ENCODE results near the gene APC2. TPM values are rescaled to one million over a fixed set of nuclear protein-coding genes. Genes with fewer than 3 reads are reported as not detected.

APC2 gene
- total RNA-seq, 2 donors from 2014 or later, result 0.38 to 0.57 TPM

- Mint-ChIP-seq H3K9me3 (peaks cover 5% of the 10 kb centered on the region), H3K4me3 (peak overlapping the region; percentile 75), H3K4me1 (peaks cover 3% of the 10 kb centered on the region), H3K27me3 (ENCODE audit: insufficient read depth) (peaks cover 63% of the 10 kb centered on the region), H3K27ac (peak overlapping the region; percentile 98), H3K36me3 (ENCODE audit: low read depth) (peaks cover 5% of the 10 kb centered on the region)
- Histone ChIP-seq H3K36me3 (ENCODE audit: control insufficient read depth, insufficient read depth, low read length) (no peaks in the 10 kb centered on the region), H3K27ac (ENCODE audit: low read depth, low read length) (peak overlapping the region; percentile 68), H3K9ac (ENCODE audit: extremely low read depth, low read length, poor library complexity, severe bottlenecking) (no peak overlapping the region), H3K27me3 (ENCODE audit: control insufficient read depth, insufficient read depth, low read length, poor library complexity, severe bottlenecking) (peaks cover 34% of the 10 kb centered on the region), H3K9me3 (ENCODE audit: control insufficient read depth, low read length) (no peaks in the 10 kb centered on the region), H3K4me1 (ENCODE audit: control insufficient read depth, insufficient read depth, low read length) (peaks cover 7% of the 10 kb centered on the region), H3K4me3 (ENCODE audit: low read length) (peak overlapping the region; percentile 83)
- peak; percentile 99 for DNase-seq
- TF ChIP-seq, protein P1, sequence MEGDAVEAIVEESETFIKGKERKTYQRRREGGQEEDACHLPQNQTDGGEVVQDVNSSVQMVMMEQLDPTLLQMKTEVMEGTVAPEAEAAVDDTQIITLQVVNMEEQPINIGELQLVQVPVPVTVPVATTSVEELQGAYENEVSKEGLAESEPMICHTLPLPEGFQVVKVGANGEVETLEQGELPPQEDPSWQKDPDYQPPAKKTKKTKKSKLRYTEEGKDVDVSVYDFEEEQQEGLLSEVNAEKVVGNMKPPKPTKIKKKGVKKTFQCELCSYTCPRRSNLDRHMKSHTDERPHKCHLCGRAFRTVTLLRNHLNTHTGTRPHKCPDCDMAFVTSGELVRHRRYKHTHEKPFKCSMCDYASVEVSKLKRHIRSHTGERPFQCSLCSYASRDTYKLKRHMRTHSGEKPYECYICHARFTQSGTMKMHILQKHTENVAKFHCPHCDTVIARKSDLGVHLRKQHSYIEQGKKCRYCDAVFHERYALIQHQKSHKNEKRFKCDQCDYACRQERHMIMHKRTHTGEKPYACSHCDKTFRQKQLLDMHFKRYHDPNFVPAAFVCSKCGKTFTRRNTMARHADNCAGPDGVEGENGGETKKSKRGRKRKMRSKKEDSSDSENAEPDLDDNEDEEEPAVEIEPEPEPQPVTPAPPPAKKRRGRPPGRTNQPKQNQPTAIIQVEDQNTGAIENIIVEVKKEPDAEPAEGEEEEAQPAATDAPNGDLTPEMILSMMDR (conservative IDR thresholded peaks at IDR 0.05), result no peak
- WGBS, 2 experiments (ENCODE audit: insufficient coverage in 1 of 2, insufficient read length in 1 of 2), result 1 to 2% methylated on average over 24 to 44 of the region's 46 CpGs
Observed at GRCh38 chr19:1507763-1508506, 58.0 kb downstream of the APC2 start.

DNA sequence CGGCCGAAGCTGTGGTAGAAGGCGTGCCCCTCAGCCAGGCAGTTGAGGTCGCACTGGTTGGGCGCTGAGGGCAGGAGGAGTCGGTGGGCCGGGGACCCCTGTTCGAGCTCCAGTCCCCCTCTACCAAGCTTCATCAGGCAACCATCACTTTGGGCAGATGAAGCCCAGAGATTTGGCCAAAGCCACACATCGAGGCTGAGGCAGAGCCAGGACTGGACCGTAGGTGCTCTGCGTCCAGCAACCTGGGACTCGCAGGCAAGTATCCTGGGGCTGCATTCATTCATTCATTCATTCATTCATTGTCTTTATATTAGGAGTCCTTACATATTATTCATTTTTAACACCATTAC lies 58.6 kb downstream of the APC2 start:
- Histone ChIP-seq H3K4me1 (ENCODE audit: control insufficient read depth, insufficient read depth, low read length) (peaks cover 7% of the 10 kb centered on the region), H3K27ac (ENCODE audit: low read depth, low read length) (no peak overlapping the region), H3K27me3 (ENCODE audit: control insufficient read depth, insufficient read depth, low read length, poor library complexity, severe bottlenecking) (peaks cover 34% of the 10 kb centered on the region), H3K9ac (ENCODE audit: extremely low read depth, low read length, poor library complexity, severe bottlenecking) (no peak overlapping the region), H3K4me3 (ENCODE audit: low read length) (peak overlapping the region; percentile 72), H3K9me3 (ENCODE audit: control insufficient read depth, low read length) (no peaks in the 10 kb centered on the region), H3K36me3 (ENCODE audit: control insufficient read depth, insufficient read depth, low read length) (no peaks in the 10 kb centered on the region)
- 34 to 48% methylated on average over 9 to 12 of the region's 12 CpGs for WGBS, 2 experiments (ENCODE audit: insufficient coverage in 1 of 2, insufficient read length in 1 of 2)
- H3K4me3 Mint-ChIP-seq, result peak overlapping the region; percentile 75
- no peak for DNase-seq
- H3K27me3 Mint-ChIP-seq (ENCODE audit: insufficient read depth), result peaks cover 59% of the 10 kb centered on the region
- H3K27ac Mint-ChIP-seq, result no peak overlapping the region
- H3K36me3 Mint-ChIP-seq (ENCODE audit: low read depth), result peaks cover 5% of the 10 kb centered on the region
- H3K4me1 Mint-ChIP-seq, result peaks cover 3% of the 10 kb centered on the region
- peaks cover 5% of the 10 kb centered on the region for H3K9me3 Mint-ChIP-seq
- TF ChIP-seq, protein P1 (conservative IDR thresholded peaks at IDR 0.05), result no peak

DNA sequence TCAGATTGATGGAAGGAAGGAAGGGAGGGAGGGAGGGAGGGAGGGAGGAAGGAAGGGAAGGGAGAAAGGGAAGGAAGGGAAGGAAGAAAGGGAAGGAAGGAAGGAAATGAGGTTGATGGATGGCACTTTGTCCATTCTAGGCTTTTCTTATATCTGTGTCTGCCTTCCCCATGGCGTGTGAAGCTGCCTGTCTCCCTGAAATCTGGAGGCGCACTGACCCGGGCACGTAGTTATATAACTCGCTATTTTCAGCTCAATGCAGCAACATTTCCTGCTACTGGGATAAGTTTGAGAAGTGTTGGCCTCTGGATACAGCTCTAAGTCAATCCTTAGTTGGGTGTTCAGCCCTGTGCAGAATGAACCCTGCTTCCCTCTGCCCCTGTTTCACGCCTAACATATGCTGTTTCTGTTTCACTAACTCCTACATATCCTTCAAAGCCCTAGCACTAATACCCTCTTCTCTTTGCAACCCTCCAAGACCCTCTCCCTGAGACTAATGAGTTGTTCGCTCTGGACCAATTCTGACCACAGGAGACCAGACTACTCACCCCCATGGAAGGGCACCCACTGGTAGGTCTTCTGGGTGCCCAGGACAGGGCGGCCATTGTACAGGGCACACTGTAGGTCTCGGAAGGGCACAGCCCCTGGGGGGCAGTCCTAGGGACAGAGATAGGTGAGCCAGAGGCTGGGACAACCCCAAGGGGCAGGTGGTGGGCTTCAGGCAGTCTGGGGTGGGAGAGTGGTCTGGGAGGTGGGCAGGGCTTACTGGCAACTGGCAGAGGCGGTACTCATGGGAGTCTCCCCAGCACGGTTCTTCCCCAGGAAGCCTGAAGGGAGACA lies 59.9 kb downstream of the APC2 start:
- peaks cover 5% of the 10 kb centered on the region for H3K36me3 Mint-ChIP-seq (ENCODE audit: low read depth)
- Histone ChIP-seq H3K27me3 (ENCODE audit: control insufficient read depth, insufficient read depth, low read length, poor library complexity, severe bottlenecking) (peaks cover 38% of the 10 kb centered on the region), H3K4me3 (ENCODE audit: low read length) (no peak overlapping the region), H3K9ac (ENCODE audit: extremely low read depth, low read length, poor library complexity, severe bottlenecking) (no peak overlapping the region), H3K4me1 (ENCODE audit: control insufficient read depth, insufficient read depth, low read length) (peaks cover 7% of the 10 kb centered on the region), H3K27ac (ENCODE audit: low read depth, low read length) (no peak overlapping the region), H3K36me3 (ENCODE audit: control insufficient read depth, insufficient read depth, low read length) (no peaks in the 10 kb centered on the region), H3K9me3 (ENCODE audit: control insufficient read depth, low read length) (no peaks in the 10 kb centered on the region)
- DNase-seq, result no peak
- no peak overlapping the region for H3K27ac Mint-ChIP-seq
- 81 to 83% methylated on average over 7 to 11 of the region's 11 CpGs for WGBS, 2 experiments (ENCODE audit: insufficient coverage in 1 of 2, insufficient read length in 1 of 2)
- H3K4me3 Mint-ChIP-seq, result peak overlapping the region; percentile 16
- H3K27me3 Mint-ChIP-seq (ENCODE audit: insufficient read depth), result peaks cover 55% of the 10 kb centered on the region
- TF ChIP-seq, protein P1 (conservative IDR thresholded peaks at IDR 0.05), result no peak
- H3K9me3 Mint-ChIP-seq, result peaks cover 5% of the 10 kb centered on the region
- H3K4me1 Mint-ChIP-seq, result peaks cover 3% of the 10 kb centered on the region

Measured in endodermal cell (in vitro differentiated cells).